Kidney capillary endothelial cell (primary cell): ENCODE results near the gene REEP1.
"Not testable (repeated sequence)": the region's sequence is repeated elsewhere in the genome, so short reads cannot be mapped to it uniquely, and the experiment has no call there.

Experiments used
- DNase-seq: peaks from one replicate; pipeline ENCODE4 v3.0.0-alpha.2; 2018; ENCODE audit warnings: low spot score

Gene REEP1

DNA sequence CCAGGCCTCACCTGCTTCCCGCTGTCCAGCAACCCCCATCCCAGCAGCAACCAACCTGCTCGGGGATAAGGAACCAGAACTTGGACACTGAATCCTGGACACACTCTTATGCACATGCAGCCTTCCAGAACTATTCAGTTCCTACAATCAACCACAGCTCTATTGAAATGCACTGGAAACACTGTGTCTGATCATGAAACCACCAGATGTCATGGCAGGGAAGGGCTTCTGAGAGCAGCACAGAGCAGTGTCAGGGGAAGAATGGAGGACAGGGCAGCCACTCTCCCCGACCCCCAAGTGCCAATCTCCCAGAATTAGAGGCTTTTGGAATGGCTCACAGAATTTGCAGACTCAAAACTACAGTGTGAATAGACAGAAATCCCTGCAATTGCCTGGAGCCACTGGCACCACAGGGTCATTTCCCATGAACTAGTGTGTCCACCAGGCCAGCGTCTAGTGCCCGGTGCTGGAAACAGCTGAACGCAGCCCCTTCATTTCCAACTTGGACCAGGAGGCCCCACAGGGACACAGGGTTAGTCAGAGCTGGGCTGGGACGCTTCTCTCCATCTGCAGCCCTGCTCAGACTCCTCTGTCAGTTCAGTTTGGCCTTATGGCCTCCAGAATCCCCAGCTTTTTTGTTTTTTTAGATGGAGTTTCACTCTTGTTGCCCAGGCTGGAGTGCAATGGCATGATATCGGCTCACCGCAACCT lies 112.6 kb downstream of the REEP1 start:
- DNase-seq = no peak

- no peak for DNase-seq
These were observed 113.4 kb downstream of the REEP1 start for GRCh38 chr2:86223927-86224560.

DNA sequence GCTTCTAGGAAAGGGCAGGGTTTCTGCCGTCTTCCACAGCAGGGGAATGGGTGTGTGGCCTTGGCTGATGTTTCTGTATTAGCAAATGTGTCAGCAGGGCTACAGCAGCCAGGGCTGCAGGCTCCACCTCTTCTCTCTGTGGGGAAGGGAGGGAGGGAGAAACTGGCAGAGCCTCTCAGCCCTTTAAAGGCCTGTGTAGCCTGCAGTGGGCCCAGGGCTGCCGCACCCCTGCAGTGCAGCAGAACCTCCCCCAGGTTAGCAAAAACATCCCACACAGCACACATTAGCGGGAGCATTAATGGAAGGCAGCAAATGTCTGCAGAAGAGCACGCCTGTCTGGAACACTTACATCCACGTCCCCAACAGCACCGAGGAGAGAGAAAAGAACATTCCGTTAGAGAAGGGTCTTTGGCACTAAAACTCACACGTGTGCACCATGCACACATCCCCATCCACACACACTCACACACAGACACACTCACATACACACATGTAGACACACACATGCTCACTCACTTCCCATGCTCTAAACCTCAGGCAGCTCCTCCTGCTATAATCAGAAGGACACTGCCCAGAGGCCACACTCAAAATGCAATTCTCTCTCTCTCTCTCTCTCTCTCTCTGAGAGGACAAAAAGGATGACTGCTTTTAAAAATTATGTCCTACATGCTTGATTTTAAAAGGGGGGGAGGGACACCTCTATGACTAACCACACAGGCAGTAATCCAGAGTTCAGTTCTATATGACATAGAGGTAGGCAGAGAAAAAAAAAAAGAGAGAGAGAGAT lies 114.1 kb downstream of the REEP1 start:
- no peak for DNase-seq

DNA sequence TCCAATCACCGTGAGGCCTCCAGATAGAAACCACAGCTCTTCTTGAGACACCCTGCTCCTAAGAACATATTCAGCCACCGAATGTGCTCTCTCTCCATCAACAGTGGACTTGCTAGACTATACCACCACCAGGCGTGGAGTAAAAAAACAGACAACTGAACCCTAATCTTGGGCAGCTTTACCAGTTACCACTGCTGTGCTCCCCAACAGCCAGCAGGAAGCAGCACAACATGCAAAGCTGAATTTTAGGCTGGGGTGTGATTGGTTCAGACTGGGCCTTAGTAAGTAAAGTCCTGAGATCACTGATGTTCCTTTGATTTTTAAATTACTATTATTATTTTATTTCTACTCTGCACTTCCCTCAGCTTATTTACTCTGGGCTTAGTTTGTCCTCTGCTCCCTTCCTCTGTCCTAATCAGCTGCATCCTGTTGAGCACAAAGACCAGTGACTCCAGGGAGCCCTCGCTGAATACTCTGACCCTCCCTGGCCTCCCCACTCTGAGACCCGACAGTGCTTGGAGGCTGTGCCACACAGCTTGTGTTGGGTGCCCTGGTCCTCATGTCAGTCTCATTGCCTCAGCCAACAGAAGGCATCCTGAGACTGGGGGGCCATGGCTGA lies 116.3 kb downstream of the REEP1 start:
- DNase-seq = no peak

GRCh38 chr2:86219896-86220295 lies 117.5 kb downstream of the REEP1 start:
- no peak for DNase-seq

GRCh38 chr2:86218124-86218523 lies 119.3 kb downstream of the REEP1 start:
- no peak for DNase-seq

GRCh38 chr2:86216575-86217555 lies 120.6 kb downstream of the REEP1 start:
- no peak for DNase-seq

DNA sequence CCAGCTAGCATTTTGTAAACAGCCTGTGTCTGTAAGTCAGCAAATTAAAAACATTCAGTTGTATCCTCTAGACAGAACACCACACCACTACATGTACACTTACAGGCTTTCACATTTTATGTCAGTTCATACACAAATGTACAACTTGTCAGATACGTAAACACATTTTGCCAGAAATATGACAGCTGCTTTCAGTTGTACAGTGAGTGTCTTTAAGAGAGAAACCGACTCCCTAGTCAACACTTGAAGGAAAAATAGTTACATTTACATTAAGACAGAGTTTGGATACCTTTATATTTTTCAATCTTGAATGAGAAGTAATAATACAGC lies 123.0 kb downstream of the REEP1 start:
- DNase-seq = no peak

DNA sequence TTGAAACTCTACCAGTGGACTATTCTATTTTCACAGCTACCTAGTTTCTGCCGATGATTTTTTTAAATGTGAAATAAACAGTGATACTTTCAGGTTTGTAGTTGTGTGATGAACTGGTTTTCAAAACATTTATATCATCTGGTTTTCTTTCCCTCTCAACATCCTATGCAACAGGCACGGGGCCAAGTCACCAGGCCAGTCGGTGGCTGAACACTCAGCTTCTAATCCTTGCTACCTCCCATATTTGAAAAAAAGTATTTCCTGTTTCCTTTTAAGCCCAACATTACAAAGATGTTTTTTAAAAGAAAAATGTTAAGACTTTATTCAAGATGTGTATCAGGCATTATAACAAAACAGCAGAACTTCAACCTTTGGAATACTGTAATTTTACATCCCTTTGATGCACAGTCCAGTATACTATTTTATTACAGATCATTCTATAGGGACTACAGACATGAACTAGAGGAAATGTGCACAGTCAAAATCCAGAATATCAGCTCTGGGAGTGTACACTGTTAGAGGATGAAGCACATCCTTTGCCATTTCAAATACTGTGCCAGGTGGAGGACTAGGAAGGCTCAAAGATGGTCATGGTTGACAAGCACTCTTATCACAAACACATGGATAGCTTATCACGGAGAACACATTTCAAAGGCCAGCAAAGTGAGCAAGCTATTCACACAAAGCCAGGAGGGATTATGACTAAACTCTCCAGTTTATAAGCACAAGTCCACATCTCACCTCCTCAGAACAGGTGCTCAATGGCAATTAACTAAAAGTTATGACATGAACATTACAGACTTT lies 123.5 kb downstream of the REEP1 start:
- no peak for DNase-seq

DNA sequence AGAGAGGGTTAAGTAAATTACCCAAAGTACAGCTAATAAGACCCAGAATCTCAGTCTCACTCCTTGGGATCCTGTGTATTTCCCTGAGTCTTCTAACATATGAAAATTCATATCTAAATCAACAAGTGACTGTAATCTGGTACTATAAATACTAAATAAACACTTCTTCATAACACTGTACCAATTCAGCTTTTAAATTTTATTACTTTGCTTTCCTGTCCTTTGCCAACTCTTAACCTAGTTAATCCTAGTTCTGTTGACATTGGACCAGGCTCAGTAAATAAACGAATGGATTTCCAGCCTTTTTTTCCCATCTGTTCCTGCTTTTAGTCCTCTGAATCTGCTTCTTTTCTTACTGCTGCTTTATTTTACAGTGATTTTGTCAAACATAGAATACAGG lies 124.4 kb downstream of the REEP1 start:
- DNase-seq = no peak

DNA sequence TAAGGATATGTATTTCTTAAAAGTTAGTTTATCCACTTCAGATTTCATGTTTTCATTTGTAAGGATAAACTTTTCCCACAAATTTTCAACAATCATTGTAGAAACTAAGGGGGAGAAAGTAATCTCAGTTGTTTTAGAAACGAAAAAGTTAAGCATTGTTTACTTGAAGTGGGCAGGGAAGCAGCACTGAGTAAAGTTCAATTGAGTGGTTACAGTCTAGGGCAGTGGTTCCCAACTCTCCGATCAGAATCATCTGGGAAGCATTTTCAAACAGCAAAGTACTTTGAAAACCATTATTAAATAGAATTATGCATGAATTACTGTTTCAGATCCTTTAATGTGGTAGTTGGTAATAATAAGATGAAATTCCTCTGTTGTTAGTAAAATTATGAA lies 125.6 kb downstream of the REEP1 start:
- no peak for DNase-seq

- no peak for DNase-seq
These were observed 126.2 kb downstream of the REEP1 start for GRCh38 chr2:86211033-86211795.

GRCh38 chr2:86204458-86204857 lies 133.0 kb downstream of the REEP1 start:
- DNase-seq = no peak

- DNase-seq = no peak
These were observed 133.8 kb downstream of the REEP1 start for GRCh38 chr2:86203614-86204013.

GRCh38 chr2:86202702-86203101 lies 134.7 kb downstream of the REEP1 start:
- no peak for DNase-seq

GRCh38 chr2:86202336-86202692 lies 135.1 kb downstream of the REEP1 start:
- no peak for DNase-seq

GRCh38 chr2:86201671-86202335 lies 135.6 kb downstream of the REEP1 start:
- DNase-seq = no peak

DNA sequence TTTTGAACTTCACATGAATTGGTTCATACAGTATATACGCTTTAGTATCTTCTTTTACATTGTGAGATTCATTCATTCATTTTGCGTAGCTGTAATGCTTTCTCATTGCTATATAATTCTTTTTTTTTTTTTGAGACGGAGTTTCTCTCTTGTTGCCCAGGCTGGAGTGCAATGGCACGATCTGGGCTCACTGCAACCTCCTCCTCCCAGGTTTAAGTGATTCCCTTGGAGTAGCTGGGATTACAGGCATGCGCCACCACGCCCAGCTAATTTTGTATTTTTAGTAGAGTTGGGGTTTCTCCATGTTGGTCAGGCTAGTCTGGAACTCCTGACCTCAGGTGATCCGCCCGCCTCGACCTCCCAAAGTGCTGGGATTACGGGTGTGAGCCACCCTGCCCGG lies 136.9 kb downstream of the REEP1 start:
- DNase-seq = not testable (repeated sequence)

DNA sequence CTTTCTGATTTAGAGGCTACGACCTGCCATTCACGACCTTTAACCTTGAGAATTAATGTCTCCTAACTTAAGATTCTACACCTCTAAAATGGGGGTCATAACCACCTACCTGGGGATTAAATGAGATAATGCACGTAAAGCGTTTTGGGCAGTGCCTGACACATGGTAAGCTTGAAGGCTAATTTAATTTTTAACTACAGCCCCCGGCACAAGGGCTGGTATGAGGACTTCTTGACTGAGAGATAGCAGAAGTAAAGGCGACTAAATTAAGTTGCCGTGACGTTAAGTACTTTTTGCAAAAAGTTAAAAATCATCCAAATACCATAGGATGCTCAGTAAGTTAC lies 137.6 kb downstream of the REEP1 start:
- no peak for DNase-seq
